Islet of Langerhans (tissue), 1 donor: ENCODE results near the gene RCHY1.
"Not testable (repeated sequence)": the region's sequence is repeated elsewhere in the genome, so short reads cannot be mapped to it uniquely, and the experiment has no call there.

Experiments used
- FAIRE-seq: peaks from one replicate; lab custom pipeline; 2011; peaks lifted over from hg19 to GRCh38; lab: Jason Lieb, UNC

The RCHY1 gene

DNA sequence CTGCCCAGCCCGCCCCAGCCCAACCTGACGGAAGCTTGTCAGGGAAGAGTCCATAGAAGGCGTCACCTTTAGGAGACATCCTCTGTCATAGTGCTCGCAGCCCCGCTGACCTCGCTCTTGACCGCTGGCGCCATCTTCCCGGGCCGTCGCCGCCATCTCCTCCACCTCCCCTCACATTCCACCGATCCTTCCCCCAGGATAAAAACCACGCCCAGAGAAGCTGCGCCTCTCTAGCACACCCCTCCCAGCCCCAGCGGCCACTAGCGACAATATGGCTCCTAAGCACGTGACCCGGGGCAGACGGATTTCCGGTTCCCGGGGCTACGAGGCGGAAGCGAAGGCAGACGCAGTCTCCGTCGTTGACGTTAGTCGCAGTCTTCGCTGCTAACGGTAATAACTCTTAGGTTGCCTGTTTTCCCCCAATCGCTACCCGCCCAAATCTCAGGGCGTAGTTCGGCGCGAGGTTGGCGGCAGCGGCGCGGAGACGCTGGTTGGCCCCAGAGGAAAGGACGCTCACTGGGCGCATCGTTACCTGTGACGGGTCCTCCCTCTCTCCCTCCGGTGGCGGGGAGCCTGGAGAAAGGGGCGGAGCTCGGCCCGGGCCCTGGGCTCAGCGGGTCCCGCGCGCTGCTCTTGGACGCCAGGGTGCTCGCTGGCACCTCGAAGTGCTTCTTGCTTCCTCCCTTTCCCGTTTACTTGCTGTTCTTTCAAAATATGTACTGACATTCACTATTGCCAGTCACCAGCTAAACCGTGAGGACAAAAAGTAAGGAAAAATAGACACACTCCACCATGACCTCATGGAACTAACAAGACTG, at the start of gene RCHY1, which contains the start of gene THAP6:
RCHY1 (minus strand) TSS at position 273 of the 818 bp plus-strand sequence; CDS start at position 156, 117 bp downstream.
THAP6 (plus strand) TSS at position 343 of the 818 bp plus-strand sequence. CDS start 980 bp downstream, outside the sequence.
- FAIRE-seq, result no peak

DNA sequence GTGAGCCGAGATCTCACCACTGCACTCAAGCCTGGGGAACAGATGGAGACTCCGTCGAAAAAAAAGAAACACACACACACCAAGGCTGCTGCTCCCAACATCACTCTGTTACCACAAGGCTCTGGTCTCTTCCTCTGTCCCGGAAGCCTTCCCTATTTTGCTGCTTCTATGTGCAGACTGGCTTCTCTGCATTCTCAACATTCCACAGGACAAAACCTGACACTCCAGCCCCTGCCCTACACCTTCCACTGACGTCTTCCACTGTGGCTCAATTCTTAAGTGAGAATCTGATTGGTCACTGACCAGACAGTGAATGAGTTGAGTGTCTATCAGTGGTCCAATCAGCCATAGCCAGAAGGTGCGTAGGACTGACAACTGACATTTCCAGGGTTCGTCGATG, 47.6 kb upstream of the RCHY1 start:
- FAIRE-seq, result no peak

DNA sequence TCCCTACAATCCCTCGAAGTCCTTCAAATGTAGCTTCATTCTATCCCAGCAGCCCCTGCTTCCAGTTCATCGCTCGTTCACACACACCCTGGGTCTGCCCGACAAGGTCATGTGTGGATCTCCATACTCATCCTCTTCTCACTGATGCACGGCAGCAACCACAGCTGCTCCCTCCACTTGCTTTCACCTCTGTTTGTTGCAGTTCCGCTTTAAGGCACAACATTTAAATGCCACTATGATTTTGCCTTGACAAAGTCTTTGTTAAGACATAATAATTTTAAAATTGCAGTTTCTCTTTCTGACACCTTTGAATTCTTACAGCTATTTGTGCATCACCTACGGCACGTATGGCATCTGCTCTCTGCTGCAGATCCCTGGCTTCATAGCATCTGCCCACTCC, 43.5 kb upstream of the RCHY1 start:
- no peak for FAIRE-seq

DNA sequence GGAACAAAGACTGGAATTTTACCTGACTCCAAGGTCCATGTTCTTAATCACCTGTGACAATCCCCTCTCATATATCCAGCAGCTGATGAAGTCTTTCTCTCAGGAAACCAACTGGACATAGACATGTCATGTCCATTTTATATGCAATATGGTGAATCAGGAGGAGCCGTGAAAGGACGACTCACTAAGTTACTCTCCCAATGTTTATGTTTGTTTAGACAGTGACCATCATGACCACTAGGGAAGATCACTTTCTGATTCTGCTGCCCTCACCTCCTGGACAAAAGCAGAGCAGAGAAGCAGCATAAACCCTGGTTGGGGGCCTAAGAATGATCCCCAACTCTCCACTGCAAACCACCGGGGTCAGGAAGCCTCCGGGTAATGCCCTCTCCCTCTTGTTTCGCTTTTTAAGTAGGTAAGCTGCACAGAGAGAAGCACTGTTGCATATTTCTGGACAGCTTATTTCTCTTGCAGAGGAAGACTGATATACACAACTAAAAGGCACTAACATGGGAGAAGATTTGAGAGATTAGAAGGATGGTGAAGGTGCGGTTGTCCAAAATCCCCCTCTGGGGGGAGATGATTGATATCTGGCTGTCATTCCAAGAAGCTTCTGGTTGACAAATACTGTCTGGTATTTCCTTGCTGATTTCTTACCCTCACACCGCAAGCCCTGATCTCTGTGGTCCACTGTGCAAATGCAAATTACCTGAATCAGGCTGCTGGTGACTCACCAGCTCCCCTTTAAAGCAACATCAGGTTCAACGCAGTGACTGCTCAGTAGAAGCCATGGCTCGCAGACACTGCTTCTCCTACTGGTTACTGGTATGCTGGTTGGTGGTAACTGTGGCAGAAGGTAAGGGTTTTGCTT, 41.3 kb upstream of the RCHY1 start, which contains the start of gene ODAPH:
ODAPH (plus strand) TSS at position 773 of the 871 bp plus-strand sequence; CDS start at position 790, 17 bp downstream.
- FAIRE-seq, result no peak

DNA sequence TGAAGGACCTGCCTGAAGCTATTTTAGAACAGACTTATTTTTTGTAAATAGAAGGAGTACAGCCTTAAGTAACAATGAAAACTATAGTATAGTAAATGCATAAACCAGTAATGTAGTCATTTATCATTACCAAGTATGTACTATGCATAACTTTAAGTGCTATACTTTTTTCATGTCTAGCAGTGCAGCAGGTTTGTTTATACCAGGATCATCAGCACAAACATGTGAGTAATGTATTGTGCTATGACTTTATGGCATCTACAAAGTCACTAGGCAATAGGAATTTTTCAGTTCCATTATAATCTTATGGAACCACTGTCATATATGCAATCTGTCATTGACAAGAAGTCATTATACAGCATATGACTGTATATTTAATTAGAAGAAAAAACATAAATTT, 38.2 kb upstream of the RCHY1 start:
- FAIRE-seq, result no peak

DNA sequence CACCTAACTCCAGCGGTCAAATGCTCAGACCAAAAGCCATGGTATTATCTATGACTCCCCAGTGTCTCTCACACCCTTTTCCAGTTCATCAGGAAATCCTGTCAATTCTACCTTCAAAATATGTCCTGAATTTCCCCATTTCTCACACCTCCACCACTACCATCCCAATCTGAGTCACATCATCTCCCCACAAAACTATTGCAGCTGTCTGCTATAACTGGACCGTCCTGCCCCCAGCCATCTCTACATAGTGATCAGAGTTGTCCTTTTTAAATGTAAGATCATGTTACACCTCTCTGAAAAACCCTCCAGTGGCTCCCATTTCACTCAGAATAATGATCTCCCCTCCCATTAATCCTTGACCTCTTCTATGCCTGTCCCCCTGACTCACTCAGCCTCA, 34.8 kb upstream of the RCHY1 start:
- no peak for FAIRE-seq

DNA sequence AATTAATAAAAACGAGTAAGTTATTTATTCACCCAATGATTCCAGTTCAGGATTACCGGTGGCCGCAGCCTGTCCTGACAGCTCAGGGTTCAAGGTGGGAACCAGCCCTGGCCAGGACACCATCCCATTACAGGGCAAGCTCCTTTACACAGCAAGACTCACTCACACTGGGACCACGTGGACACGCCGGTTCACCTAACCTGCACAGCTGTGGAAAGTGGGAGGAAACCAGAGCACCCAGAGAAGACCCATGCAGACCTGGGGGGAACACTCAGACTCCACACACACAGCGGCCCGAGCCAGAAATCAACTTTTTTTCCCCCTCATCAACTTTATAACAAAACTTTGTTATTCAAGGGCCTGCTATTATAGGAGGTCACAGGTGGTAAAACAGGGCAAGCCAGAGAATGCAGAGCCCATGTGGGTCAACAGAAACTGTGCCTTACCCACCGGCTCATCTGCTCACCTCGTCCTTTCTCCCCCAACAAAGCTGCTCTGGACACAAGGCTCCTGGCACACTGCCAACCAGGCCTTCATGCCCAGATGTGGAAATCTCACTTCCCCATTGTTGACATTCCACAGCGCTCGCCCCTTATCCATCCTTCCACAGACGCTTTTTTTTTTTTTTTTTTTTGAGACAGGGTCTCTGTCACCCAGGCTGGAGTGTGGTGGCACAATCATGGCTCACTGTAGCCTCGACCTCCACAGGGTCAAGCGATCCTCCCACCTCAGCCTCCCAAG, 33.6 kb upstream of the RCHY1 start:
- FAIRE-seq, result no peak

DNA sequence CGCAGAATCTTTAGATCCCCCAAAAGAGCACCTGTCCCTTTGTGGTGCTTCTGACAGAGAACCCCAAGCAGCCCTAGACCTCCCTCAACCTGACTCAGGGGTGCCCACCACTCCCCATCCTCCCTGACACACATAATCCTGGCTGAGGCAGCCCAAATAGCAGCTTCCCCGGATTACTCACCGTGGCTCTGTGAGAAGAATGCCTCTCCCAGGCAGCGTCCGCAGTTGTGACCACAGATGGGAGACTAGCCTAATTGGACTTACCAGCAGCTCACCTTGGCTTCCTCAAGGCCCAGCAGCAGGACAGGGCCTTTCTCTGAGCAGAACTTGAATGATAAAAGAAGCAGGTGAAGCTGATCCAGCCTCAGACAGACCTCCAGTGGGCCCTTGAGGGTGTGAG, 31.3 kb upstream of the RCHY1 start:
- no peak for FAIRE-seq

DNA sequence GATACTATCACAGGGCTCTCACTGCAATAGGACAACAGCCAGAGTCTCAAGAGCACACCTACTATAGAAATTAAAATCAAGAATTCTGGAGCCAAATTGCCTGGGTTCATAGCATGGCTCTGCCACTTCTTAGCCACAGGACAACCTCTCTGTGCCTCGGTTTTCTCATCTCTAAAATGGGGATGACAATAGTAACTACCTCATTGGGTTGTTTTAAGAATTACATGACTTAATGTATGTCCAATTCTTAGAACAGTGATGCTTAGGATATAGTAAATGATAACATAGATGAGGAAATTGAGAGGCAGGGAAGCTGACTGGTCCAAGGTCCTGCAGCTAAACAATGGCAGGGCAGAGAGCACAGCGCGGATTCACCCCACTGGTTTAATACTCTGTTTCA, 30.7 kb upstream of the RCHY1 start:
- FAIRE-seq, result no peak

DNA sequence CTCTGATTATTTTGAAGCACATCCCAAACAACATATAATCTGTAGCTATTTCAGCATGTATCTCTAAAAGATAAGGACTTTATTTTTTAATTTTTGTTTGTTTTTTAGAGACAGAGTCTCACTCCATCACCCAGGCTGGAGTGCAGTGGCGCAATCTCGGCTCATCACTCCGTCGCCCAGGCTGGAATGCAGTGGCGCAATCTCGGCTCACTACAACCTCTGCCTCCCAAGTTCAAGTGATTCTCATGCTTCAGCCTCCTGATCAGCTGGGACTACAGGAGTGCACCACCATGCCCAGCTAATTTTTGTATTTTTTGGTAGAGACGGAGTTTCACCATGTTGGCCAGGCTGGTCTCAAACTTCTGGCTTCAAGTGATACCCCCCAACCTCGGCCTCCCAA, 30.0 kb upstream of the RCHY1 start:
- not testable (repeated sequence) for FAIRE-seq

DNA sequence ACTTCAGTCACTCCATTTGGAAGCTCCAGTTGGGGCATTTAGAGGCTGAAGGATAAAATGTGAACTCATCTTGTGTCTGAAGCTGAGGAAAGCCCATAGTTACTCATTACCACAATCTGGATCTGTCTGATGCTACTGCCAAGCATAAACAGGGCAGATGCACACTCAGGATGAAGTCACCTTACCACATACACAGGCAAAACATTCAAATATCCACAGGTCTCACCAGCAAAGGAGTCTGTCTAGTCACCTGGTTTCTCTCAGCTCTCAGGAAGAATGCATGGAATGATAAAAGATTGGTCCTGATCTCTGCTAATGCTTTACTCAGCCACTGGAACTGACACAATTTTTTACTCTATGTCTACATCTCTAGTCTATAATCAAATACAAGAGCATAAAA, 28.6 kb upstream of the RCHY1 start:
- no peak for FAIRE-seq

DNA sequence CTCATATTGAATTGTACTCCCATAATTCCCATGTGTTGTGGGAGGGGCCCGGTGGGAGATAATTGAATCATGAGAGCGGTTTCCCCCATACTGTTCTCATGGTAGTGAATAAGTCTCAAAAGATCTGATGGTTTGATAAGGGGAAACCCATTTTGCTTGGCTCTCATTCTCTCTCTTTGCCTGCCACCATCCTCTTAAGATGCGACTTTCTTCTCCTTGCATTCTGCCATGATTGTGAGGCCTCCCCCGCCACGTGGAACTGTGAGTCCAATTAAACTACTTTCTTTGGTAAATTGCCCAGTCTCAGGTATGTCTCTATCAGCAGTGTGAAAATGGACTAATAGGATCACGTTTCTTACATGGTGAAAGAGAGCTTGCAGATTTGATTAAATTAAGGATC, 23.1 kb upstream of the RCHY1 start:
- FAIRE-seq, result not testable (repeated sequence)

DNA sequence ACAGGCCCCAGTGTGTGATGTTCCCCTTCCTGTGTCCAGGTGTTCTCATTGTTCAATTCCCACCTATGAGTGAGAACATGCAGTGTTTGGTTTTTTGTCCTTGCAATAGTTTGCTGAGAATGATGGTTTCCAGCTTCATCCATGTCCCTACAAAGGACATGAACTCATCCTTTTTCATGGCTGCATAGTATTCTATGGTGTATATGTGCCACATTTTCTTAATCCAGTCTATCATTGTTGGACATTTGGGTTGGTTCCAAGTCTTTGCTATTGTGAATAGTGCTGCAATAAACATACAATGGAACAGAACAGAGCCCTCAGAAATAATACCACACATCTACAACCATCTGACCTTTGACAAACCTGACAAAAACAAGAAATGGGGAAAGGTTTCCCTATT, 19.7 kb upstream of the RCHY1 start:
- FAIRE-seq, result not testable (repeated sequence)

DNA sequence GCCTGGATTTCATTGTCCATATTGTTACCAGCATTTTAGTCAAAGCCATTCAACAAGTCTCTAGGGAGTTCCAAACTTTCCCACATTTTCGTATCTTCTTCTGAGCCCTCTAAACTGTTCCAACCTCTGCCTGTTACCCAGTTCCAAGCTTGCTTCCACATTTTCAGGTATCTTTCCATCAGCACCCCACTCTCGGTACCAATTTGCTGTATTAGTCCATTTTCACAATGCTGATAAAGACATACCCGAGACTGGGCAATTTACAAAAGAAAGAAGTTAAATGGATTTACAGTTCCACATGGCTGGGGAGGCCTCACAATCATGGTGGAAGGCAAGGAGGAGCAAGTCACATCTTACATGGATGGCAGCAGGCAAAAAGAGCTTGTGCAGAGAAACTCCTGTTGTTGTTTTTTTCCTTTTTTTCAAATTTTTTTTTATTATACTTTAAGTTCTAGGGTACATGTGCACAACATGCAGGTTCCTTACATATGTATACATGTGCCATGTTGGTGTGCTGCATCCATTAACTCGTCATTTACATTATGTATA, 19.2 kb upstream of the RCHY1 start:
- not testable (repeated sequence) for FAIRE-seq

DNA sequence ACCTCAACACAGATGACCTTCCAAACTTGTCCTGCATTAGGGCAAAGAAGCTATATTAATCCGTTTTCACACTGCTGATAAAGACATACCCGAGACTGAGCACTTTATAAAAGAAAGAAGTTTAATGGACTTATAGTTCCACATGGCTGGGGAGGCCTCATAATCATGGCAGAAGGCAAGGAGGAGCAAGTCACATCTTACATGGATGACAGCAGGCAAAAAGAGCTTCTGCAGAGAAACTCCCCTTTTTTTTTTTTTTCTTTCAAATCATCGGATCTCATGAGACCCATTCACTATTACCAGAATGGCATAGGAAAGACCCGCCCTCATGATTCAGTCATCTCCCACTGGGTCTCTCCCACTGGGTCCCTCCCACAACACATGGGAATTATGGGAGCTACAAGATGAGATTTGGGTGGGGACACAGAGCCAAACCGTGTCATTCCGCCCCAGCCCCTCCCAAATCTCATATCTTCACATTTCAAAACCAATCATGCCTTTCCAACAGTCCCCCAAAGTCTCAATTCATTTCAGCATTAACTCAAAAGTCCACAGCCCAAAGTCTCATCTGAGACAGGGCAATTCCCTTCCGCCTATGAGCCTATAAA, 17.4 kb upstream of the RCHY1 start:
- not testable (repeated sequence) for FAIRE-seq

DNA sequence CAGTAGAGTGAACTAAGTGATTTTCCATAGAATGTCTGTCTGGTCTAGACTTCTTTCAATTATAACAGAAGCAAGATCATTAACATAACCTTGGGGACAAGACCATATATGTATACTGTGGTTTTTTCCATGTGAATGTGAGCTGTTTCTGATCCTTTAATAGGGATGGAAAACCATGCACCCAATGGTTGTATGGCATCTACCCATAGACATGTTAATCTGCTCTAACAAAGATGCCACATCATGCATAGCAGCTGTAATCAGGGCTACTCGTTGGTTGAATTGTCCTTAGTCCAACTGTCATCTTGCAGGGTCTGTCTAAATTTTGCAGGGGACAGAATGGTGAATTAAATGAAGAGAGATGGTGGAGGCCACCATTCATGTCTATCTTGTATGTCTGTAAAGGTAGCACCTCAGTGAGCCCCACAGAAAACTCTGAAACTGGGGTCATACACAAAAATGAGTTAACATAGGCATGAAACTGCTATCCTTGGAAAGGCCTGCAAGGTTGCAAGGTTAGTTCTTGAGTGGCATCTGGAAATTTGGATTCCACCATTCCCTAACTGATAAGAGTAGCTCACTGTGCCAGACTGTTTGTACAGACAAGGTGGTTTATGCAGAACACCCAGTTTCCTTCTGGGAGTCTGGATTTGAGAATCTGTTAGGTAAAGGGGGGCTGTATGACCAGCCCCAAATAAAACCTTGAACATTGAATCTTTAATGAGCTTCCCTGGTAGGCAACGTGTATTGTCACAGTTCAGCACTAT, 16.5 kb upstream of the RCHY1 start:
- no peak for FAIRE-seq

DNA sequence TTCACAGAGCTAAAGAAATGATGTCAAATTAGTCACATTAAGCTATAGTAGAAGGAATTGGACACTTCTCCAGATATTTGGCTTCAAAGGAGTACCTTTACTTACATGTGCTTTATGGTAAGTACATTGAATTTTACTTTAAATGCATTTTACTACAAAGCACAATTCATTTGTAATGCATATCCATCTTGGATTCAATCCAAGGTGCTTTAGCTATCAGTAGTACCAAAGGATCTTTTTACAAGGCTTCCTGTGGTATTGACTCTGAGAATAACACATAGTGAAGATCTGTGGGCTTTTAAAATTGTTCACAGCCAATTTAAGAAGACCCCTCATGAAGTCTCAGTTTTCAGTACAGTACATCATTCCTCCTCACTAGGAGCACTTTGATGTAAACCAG, 13.3 kb upstream of the RCHY1 start:
- FAIRE-seq, result no peak

DNA sequence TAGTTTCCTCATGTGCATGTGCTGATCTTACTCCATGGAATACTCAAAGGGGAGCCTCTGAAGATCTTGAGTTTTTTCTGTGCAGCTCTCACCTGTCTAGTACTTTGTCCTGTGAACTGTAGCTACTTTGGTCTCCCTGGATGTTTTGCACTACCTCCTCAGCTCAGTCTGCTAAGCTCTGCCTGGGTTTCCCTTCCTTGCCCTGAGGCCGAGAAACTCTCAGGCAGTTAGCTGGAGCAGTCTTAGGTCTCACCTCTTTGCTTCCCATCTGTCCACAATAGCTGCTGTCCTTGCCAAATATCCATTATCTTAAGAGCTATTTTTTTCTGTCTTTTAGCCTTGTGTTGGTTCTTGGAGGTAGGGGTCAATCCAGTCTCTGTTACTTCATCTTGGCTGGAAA, 11.7 kb upstream of the RCHY1 start:
- no peak for FAIRE-seq

DNA sequence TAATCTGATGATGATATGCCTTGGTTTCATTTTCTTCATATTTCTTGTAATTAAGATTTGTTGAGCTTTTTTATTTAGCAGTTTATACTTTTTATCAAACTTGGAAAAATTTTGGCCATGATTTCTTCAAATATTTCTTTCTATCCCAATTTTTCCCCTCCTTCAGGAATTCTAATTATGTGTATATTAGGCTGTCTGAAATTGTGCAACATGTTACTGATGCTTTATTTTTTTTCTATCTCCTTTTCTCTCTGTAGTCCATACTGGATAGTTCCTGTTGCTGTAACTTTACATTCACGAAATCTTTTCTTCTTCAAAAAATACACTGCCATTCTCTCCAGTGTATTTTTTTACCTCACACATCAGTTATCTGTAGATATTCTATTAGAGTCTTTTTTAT, 10.9 kb upstream of the RCHY1 start:
- FAIRE-seq, result no peak

DNA sequence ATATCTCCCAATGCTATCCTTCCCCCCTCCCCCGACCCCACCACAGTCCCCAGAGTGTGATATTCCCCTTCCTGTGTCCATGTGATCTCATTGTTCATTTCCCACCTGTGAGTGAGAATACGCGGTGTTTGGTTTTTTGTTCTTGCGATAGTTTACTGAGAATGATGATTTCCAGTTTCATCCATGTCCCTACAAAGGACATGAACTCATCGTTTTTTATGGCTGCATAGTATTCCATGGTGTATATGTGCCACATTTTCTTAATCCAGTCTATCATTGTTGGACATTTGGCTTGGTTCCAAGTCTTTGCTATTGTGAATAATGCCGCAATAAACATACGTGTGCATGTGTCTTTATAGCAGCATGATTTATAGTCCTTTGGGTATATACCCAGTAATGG, 5.2 kb upstream of the RCHY1 start:
- FAIRE-seq, result not testable (repeated sequence)

DNA sequence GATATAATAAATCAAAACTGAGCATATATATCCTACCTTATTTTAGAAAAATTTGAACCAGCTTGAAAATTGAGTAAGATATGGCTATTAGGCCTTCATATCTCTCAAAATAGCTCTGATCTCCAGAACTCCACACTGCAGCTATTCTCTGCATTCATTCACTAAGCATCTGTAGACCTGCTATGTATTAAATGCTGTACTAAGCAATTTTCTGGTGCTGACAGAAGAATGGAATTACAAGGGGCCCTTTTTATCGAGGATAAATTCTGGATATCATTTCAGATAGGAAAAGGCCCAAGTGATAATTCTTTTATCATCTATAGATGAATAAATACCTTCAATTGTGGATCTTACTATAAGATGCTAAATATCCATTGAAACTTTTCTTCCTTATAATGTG, 1.9 kb upstream of the RCHY1 start:
- FAIRE-seq, result no peak
